HepG2 (cell line): Measurements from ENCODE around the gene PAMR1. TPM values are rescaled to one million over a fixed set of nuclear protein-coding genes. Genes with fewer than 3 reads are reported as not detected.

Experiments used
- ASH2L ChIP-seq: fragments of 300-600, 200-600 bp; sonication (generic); IDR thresholded peaks from 2 replicates; pipeline ENCODE4 v1.7.0; 2017; ENCODE audit warnings: low read depth, mild to moderate bottlenecking, moderate library complexity, mixed read lengths, low read length; ENCODE audit not compliant: insufficient read length
- CTCF ChIP-seq: sonication (generic); formaldehyde crosslinking; IDR thresholded peaks from 2 replicates; pipeline ENCODE4 v1.5.0; 2020; ENCODE audit warnings: mild to moderate bottlenecking, missing genetic modification reagents, moderate library complexity
- DDIT3 ChIP-seq: sonication (generic); formaldehyde crosslinking; IDR thresholded peaks from 2 replicates; pipeline ENCODE4 v1.4.0; 2020; ENCODE audit warnings: mild to moderate bottlenecking, missing genetic modification reagents
- FOSL2 ChIP-seq: sonication (generic); formaldehyde crosslinking; IDR thresholded peaks from 2 replicates; pipeline ENCODE4 v1.4.0; 2020; ENCODE audit warnings: missing genetic modification reagents
- HINFP ChIP-seq: sonication (generic); formaldehyde crosslinking; IDR thresholded peaks from 2 replicates; pipeline ENCODE4 v1.4.0; 2020; ENCODE audit warnings: low read depth, mild to moderate bottlenecking, missing genetic modification reagents
- KLF13 ChIP-seq: sonication (generic); formaldehyde crosslinking; IDR thresholded peaks from 2 replicates; pipeline ENCODE4 v1.4.0; 2020; ENCODE audit warnings: mild to moderate bottlenecking, missing genetic modification reagents
- KLF16 ChIP-seq, 2 experiments: sonication (generic) in 1 of 2; formaldehyde crosslinking in 1 of 2; IDR thresholded peaks; 2 replicates each; pipeline versions ENCODE4 v1.6.1 to v1.8.0; 2016 to 2023; ENCODE audit warnings: missing genetic modification reagents in 2 of 2, missing compliant biosample characterization in 1 of 2
- MAFF ChIP-seq: IDR thresholded peaks from 2 replicates; pipeline ENCODE4 v1.6.1; 2011; ENCODE audit warnings: low read depth, low read length, improper control_type of control experiment
- RAD21 ChIP-seq: fragments of 450-650 bp; formaldehyde crosslinking; IDR thresholded peaks from 2 replicates; pipeline ENCODE4 v1.5.0; 2020; ENCODE audit warnings: mild to moderate bottlenecking
- SAP130 ChIP-seq: IDR thresholded peaks from 2 replicates; pipeline ENCODE4 v1.6.1; 2016; ENCODE audit warnings: low read depth
- SOX5 ChIP-seq: IDR thresholded peaks from 2 replicates; pipeline ENCODE4 v1.6.1; 2016; ENCODE audit warnings: borderline replicate concordance
- STAG1 ChIP-seq: sonication (generic); formaldehyde crosslinking; IDR thresholded peaks from 2 replicates; pipeline ENCODE4 v1.4.0; 2020; ENCODE audit warnings: missing genetic modification reagents
- SUZ12 ChIP-seq: fragments of 150-350 bp; IDR thresholded peaks from 2 replicates; pipeline ENCODE4 v1.6.1; 2014; ENCODE audit warnings: low read depth, low read length
- XRCC5 ChIP-seq: fragments of 200-400 bp; formaldehyde crosslinking; optimal IDR thresholded peaks from 2 replicates; pipeline ENCODE3; 2017; ENCODE audit warnings: mild to moderate bottlenecking, low read length
- ZBED4 ChIP-seq: sonication (generic); formaldehyde crosslinking; IDR thresholded peaks from 2 replicates; pipeline ENCODE4 v1.4.0; 2020; ENCODE audit warnings: missing genetic modification reagents, borderline replicate concordance
- ZBTB7B ChIP-seq: sonication (generic); formaldehyde crosslinking; IDR thresholded peaks from 2 replicates; pipeline ENCODE4 v1.4.0; 2020; ENCODE audit warnings: missing genetic modification reagents
- ZGPAT ChIP-seq: IDR thresholded peaks from 2 replicates; pipeline ENCODE4 v1.6.1; 2016; ENCODE audit warnings: mild to moderate bottlenecking
- ZNF34 ChIP-seq: sonication (generic); formaldehyde crosslinking; IDR thresholded peaks from 2 replicates; pipeline ENCODE4 v1.4.0; 2020; ENCODE audit warnings: mild to moderate bottlenecking, missing genetic modification reagents, borderline replicate concordance
- ZNF501 ChIP-seq: sonication (generic); formaldehyde crosslinking; IDR thresholded peaks from 2 replicates; pipeline ENCODE4 v1.5.1; 2020; ENCODE audit warnings: mild to moderate bottlenecking, moderate library complexity, missing genetic modification reagents
- ZSCAN9 ChIP-seq: IDR thresholded peaks from 2 replicates; pipeline ENCODE4 v1.6.1; 2016; ENCODE audit warnings: borderline replicate concordance
- polyA plus RNA-seq, 8 experiments: library from polyadenylated mRNA; depleted of rRNA in 3 of 8; stranded (reverse) in 7 of 8; unstranded in 1 of 8; fragments of >200 nt; fragmentation: Illumina TruSeq in 4 of 8; extraction: Trizol in 4 of 8; gene quantifications; 2 replicates each; pipeline versions ENCODE4 v1.2.1 to v1.2.3, GENCODE V29; 2011 to 2016; ENCODE audit warnings: low read depth in 4 of 8, missing spikeins in 1 of 8, mixed read lengths in 1 of 8; ENCODE audit not compliant: insufficient read depth in 1 of 8
- total RNA-seq, 5 experiments: library from RNA; depleted of rRNA; stranded (reverse); fragments of >200 nt; fragmentation: Illumina TruSeq; extraction: Trizol; gene quantifications; 2 replicates each; pipeline ENCODE4 v1.2.3, GENCODE V29; 2016; ENCODE audit warnings: low read depth in 1 of 5

The PAMR1 gene
- total and polyA plus RNA-seq, 2 of the 13 experiments (the other 11 are each of a cell fraction or from before 2014, with no cell fraction given) = not detected

GRCh38 chr11:35391922-35392688 is 133.3 kb downstream of the PAMR1 start (continued):
- TF ChIP-seq ASH2L = no peak
- TF ChIP-seq DDIT3 = no peak
- peak; percentile 37 for TF ChIP-seq XRCC5
- TF ChIP-seq ZSCAN9 (CRISPR knock-in tag) = 0 out of 2 replicates have a peak, but pooled peaks have one; percentile 65
- 0 out of 4 replicates have a peak, but pooled peaks of 1 of the 2 experiments have one; percentile 24 for TF ChIP-seq KLF16 (CRISPR knock-in tag; IDR thresholded peaks at IDR 0.05)
- no peak for TF ChIP-seq ZNF34 (CRISPR knock-in tag)
- no peak for TF ChIP-seq SUZ12
- TF ChIP-seq ZBED4 (CRISPR knock-in tag) = 0 out of 2 replicates have a peak, but pooled peaks have one; percentile 19
- TF ChIP-seq RAD21 = peak; percentile 91
- 0 out of 2 replicates have a peak, but pooled peaks have one; percentile 15 for TF ChIP-seq SOX5 (CRISPR knock-in tag)
- no peak for TF ChIP-seq HINFP
- TF ChIP-seq SAP130 (CRISPR knock-in tag) = 0 out of 2 replicates have a peak, but pooled peaks have one; percentile 16
- TF ChIP-seq ZBTB7B = peak; percentile 23; the same call in 1 of the 2 replicates
- TF ChIP-seq ZNF501 (CRISPR knock-in tag) = no peak
- TF ChIP-seq MAFF = peak; percentile 50
- peak; percentile 97 for TF ChIP-seq STAG1 (CRISPR knock-in tag)
- TF ChIP-seq FOSL2 = peak; percentile 43
- TF ChIP-seq ZGPAT (CRISPR knock-in tag) = 0 out of 2 replicates have a peak, but pooled peaks have one; percentile 32
- no peak for TF ChIP-seq KLF13 (CRISPR knock-in tag)
- TF ChIP-seq CTCF (CRISPR knock-in tag) = peak; percentile 95
